ENCODE measurements around the gene NTRK2.

NTRK2 gene

DNA sequence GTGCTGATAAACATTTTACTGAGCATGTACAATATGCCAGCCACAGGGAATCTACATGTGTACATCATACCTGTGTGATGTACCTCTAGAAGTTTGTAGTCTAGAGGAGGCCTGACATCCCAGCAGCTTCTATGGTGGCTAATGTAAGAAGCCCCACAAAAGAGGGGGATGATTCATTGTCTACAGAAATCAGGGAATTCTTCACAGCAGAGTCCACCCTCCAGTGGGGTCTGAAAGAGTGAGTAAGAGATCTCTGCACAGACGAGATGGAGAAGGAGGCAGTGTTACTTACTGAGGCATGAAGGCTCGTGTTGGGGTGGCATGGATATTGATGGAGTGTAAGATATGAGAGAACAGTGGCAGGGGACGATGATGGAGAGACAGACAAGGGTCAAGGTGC is 103.0 kb downstream of the NTRK2 start:
- TF ChIP-seq, protein P1, sequence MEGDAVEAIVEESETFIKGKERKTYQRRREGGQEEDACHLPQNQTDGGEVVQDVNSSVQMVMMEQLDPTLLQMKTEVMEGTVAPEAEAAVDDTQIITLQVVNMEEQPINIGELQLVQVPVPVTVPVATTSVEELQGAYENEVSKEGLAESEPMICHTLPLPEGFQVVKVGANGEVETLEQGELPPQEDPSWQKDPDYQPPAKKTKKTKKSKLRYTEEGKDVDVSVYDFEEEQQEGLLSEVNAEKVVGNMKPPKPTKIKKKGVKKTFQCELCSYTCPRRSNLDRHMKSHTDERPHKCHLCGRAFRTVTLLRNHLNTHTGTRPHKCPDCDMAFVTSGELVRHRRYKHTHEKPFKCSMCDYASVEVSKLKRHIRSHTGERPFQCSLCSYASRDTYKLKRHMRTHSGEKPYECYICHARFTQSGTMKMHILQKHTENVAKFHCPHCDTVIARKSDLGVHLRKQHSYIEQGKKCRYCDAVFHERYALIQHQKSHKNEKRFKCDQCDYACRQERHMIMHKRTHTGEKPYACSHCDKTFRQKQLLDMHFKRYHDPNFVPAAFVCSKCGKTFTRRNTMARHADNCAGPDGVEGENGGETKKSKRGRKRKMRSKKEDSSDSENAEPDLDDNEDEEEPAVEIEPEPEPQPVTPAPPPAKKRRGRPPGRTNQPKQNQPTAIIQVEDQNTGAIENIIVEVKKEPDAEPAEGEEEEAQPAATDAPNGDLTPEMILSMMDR (conservative IDR thresholded peaks at IDR 0.05; ENCODE audit: low read depth, low read length) = no peak

DNA sequence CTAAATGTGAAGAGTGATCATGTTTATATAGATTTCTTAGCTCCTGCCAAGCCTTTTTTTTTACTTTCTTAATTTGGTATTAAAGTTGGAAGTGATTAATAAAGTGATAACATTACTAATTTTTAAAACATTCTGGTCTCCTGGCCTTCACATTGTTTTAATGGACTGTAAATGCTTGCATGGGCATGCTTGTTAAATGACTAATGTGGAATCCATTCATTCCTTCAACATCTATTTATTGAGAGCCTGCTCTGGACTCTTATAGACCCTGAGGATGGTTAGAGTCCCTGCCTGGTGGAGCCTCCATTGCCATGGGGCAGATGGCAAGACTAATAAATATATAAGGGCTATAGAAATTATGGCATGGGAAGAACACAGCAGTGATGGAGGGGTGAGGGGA is 103.5 kb downstream of the NTRK2 start:
- TF ChIP-seq, protein P1 (conservative IDR thresholded peaks at IDR 0.05; ENCODE audit: low read depth, low read length) = no peak
- no peak for DNase-seq (ENCODE audit: low read depth)
- H3K4me3 ChIP-seq (ENCODE audit: low read length) = no peak overlapping the region

More for the DNA sequence above, 103.0 kb downstream of the NTRK2 start:
- H3K4me3 ChIP-seq (ENCODE audit: low read length) = no peak overlapping the region
- no peak for DNase-seq (ENCODE audit: low read depth)

DNA sequence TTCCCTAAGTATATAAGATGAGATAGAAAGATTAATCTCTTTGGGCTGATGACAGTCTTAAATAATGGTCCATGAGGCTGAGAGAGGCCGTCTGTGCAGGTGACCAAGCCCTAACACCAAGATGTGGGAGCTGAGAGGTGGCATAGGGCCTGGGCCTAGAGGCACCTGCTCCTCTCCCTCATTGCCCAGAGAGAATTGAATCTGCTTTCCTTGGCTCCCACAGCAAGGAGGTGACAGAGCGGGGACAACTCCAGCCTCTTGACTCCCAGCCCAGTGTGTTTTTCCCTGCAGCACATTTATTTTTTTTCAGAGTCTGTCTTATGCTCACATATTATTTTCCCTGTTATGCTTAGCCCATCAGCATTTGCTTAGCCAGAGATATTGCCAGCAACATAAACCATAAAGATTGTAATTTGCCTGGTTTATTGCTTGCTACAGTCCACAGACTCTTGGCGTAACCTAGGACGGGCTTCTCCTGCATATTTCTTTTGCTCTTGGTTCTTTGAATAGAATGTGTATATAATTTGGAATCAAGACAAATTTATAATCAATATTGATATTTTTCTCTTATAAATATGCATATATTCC is 105.6 kb downstream of the NTRK2 start:
- no peak for DNase-seq (ENCODE audit: low read depth)
- TF ChIP-seq, protein P1 (conservative IDR thresholded peaks at IDR 0.05; ENCODE audit: low read depth, low read length) = no peak

DNA sequence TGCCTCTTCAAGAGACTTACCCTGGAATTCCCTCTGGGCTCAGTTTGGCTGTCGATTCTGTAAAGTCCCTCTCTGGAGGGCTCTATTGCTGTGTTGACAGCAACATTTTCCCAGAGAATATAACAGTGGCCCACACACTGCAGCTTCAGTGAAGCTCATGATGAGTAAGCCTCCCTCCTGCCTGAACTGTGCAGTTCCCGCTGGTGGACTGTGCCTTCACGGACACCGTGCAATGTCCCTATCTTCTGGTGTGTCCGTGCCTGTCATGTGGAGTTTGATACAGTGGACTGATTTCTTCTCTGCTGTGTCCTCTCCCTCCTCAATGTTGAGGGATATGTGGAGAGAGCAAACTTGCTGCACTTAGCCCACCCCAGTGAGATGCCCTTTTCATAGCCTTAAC is 109.0 kb downstream of the NTRK2 start:
- DNase-seq (ENCODE audit: low read depth) = no peak
- H3K4me3 ChIP-seq (ENCODE audit: low read length) = no peak overlapping the region
- TF ChIP-seq, protein P1 (conservative IDR thresholded peaks at IDR 0.05; ENCODE audit: low read depth, low read length) = no peak

More for the DNA sequence above, 105.6 kb downstream of the NTRK2 start:
- no peak overlapping the region for H3K4me3 ChIP-seq (ENCODE audit: low read length)

DNA sequence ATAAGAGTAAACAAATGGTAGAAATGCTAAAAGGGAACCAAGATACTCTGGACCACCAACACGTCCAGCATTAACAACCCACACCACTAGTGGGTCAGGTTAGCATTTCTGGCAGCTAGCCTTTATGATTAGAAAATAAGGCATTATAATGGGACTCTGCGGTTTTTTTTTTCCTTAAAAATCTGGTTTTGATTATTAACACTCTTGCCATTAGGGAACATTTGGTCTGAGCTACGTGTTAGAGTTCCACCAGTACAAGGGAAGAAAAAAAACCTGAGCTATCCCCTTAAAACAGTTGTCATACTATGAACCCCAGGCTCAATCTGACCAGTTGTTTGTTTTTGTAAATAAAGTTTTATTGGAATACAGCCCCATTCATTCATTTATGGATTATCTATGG is 110.4 kb downstream of the NTRK2 start:
- TF ChIP-seq, protein P1 (conservative IDR thresholded peaks at IDR 0.05; ENCODE audit: low read depth, low read length) = no peak
- DNase-seq (ENCODE audit: low read depth) = no peak
- H3K4me3 ChIP-seq (ENCODE audit: low read length) = no peak overlapping the region

DNA sequence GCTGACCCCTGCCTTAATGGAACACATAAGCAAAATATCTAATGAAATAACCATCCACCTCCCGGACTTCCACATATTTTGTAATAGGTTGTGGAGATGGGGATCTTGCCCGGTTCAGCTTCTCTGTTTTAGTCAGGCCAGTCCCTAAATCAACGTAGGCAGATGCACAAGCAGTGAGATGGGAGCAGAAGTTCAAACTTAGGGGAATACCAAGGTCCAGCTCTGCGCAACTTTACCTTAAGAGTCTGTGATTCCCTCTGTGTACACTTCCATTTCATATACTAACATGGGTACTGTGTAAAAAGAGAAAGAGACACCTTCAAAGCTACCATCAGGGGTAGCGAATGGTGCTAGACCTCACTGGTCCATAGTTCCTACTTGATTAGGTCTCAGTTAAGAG is 110.9 kb downstream of the NTRK2 start:
- TF ChIP-seq, protein P1 (conservative IDR thresholded peaks at IDR 0.05; ENCODE audit: low read depth, low read length) = no peak
- no peak overlapping the region for H3K4me3 ChIP-seq (ENCODE audit: low read length)
- DNase-seq (ENCODE audit: low read depth) = no peak

DNA sequence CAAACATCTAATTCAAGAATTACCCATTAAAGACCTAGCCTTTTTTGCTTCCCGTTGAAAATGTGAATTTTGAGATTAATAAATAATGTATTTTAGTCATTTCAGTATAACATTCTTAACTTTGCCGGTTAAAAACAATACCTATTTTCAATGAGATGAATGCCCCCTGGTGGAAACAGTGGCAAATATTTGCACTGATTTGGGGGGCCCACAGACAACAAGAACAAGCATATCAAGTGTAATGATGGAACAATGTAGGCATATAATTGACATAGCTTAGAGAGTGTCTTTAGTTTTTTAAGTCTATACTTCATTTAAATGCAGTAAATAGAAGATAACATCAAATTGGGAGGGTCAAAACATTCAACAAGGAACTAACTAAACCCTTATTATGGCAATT is 111.9 kb downstream of the NTRK2 start:
- TF ChIP-seq, protein P1 (conservative IDR thresholded peaks at IDR 0.05; ENCODE audit: low read depth, low read length) = peak; percentile 65
- DNase-seq (ENCODE audit: low read depth) = no peak
- no peak overlapping the region for H3K4me3 ChIP-seq (ENCODE audit: low read length)
